Spinal cord (tissue), 10 donors: Measurements from ENCODE around the gene TRIM43B. TPM values are rescaled to one million over a fixed set of nuclear protein-coding genes. Genes with fewer than 3 reads are reported as not detected.
"Not testable (repeated sequence)": the region's sequence is repeated elsewhere in the genome, so short reads cannot be mapped to it uniquely, and the experiment has no call there.

Source experiments
- DNase-seq, 6 donors: peaks; one replicate each; pipeline versions ENCODE4 v3.0.0 to v3.0.0-alpha.2; 2013 to 2015; ENCODE audit warnings: low spot score in 6 of 6, low read depth in 4 of 6
- H3K27ac ChIP-seq: one replicate; pipeline ENCODE4 v1.5.1; 2013; ENCODE audit warnings: low read depth, low read length, control low read depth
- H3K27me3 ChIP-seq: one replicate; pipeline ENCODE4 v1.6.1; 2013; ENCODE audit warnings: low read length; ENCODE audit not compliant: control insufficient read depth, insufficient read depth
- H3K36me3 ChIP-seq: one replicate; pipeline ENCODE4 v1.6.1; 2013; ENCODE audit warnings: low read length; ENCODE audit not compliant: control insufficient read depth, insufficient read depth
- H3K4me1 ChIP-seq: one replicate; pipeline ENCODE4 v1.6.1; 2013; ENCODE audit warnings: low read length; ENCODE audit not compliant: control insufficient read depth, insufficient read depth
- H3K4me3 ChIP-seq: one replicate; pipeline ENCODE4 v1.5.1; 2013; ENCODE audit warnings: low read depth, low read length, control low read depth
- H3K9me3 ChIP-seq: one replicate; pipeline ENCODE4 v1.6.1; 2013; ENCODE audit warnings: low read length; ENCODE audit not compliant: control insufficient read depth, insufficient read depth
- WGBS: methylation state at CpG from one replicate; pipeline ENCODE4 v1.1.5; 2013; ENCODE audit warnings: missing lambda C conversion rate; ENCODE audit not compliant: insufficient coverage; 5-methylcytosine and 5-hydroxymethylcytosine counted together
- polyA plus RNA-seq, 2 donors: library from polyadenylated mRNA; unstranded; fragments of 120-200 nt; gene quantifications; one replicate each; pipeline ENCODE4 v1.2.1, GENCODE V29; 2013; ENCODE audit not compliant: insufficient read length in 2 of 2
- total RNA-seq, 2 donors: library from RNA; depleted of rRNA in 1 of 2; stranded (reverse); fragments of 120-200 nt in 1 of 2; fragments of >200 nt in 1 of 2; gene quantifications; one replicate each; pipeline versions ENCODE4 v1.2.3 to v1.2.4, GENCODE V29; 2013 to 2014
- donor health status: healthy.

TRIM43B gene
- total and polyA plus RNA-seq, 4 donors, result not detected

GRCh38 chr2:95505222-95505621 lies 20.7 kb upstream of the TRIM43B start:
- Histone ChIP-seq H3K36me3 (no peaks in the 10 kb centered on the region), H3K4me1 (no peaks in the 10 kb centered on the region), H3K9me3 (no peaks in the 10 kb centered on the region), H3K27me3 (no peaks in the 10 kb centered on the region), H3K4me3 (no peak overlapping the region), H3K27ac (no peak overlapping the region)
- DNase-seq, result no peak
- WGBS, result 88% methylated on average over 2 of the region's 4 CpGs

GRCh38 chr2:95500854-95501253 lies 16.3 kb upstream of the TRIM43B start:
- H3K27ac ChIP-seq, result no peak overlapping the region
- H3K4me1 ChIP-seq, result no peaks in the 10 kb centered on the region
- H3K9me3 ChIP-seq, result no peaks in the 10 kb centered on the region
- no peaks in the 10 kb centered on the region for H3K27me3 ChIP-seq
- no peak overlapping the region for H3K4me3 ChIP-seq
- no peaks in the 10 kb centered on the region for H3K36me3 ChIP-seq
- no peak for DNase-seq

GRCh38 chr2:95492076-95492475 lies 7.5 kb upstream of the TRIM43B start:
- not testable (repeated sequence) for H3K36me3 ChIP-seq, H3K9me3 ChIP-seq, H3K4me3 ChIP-seq, H3K27me3 ChIP-seq, H3K4me1 ChIP-seq, H3K27ac ChIP-seq, DNase-seq
- no CpG with 5 or more reads among the region's 1 CpG for WGBS

- WGBS, result no CpG with 5 or more reads among the region's 3 CpGs
- DNase-seq, H3K36me3 ChIP-seq, H3K4me1 ChIP-seq, H3K27me3 ChIP-seq, H3K4me3 ChIP-seq, H3K9me3 ChIP-seq, H3K27ac ChIP-seq: not testable (repeated sequence)
Measured at GRCh38 chr2:95475025-95475424, 9.5 kb downstream of the TRIM43B start.

GRCh38 chr2:95467984-95468383 lies 16.6 kb downstream of the TRIM43B start:
- WGBS, result no CpG with 5 or more reads among the region's 3 CpGs
- not testable (repeated sequence) for H3K27ac ChIP-seq, H3K4me1 ChIP-seq, H3K36me3 ChIP-seq, DNase-seq, H3K27me3 ChIP-seq, H3K9me3 ChIP-seq, H3K4me3 ChIP-seq

GRCh38 chr2:95466572-95466971 lies 18.0 kb downstream of the TRIM43B start:
- not testable (repeated sequence) for H3K36me3 ChIP-seq, H3K27me3 ChIP-seq, H3K27ac ChIP-seq, H3K4me1 ChIP-seq, H3K4me3 ChIP-seq, DNase-seq, H3K9me3 ChIP-seq
- WGBS, result no CpG with 5 or more reads among the region's 2 CpGs

- WGBS, result no CpG with 5 or more reads among the region's 3 CpGs
Measured at GRCh38 chr2:95463292-95463691, 21.3 kb downstream of the TRIM43B start.

GRCh38 chr2:95445317-95445716 lies 39.2 kb downstream of the TRIM43B start:
- DNase-seq, H3K27ac ChIP-seq, H3K36me3 ChIP-seq, H3K9me3 ChIP-seq, H3K27me3 ChIP-seq, H3K4me1 ChIP-seq, H3K4me3 ChIP-seq: not testable (repeated sequence)
- no CpG with 5 or more reads among the region's 2 CpGs for WGBS

More at GRCh38 chr2:95463292-95463691, 21.3 kb downstream of the TRIM43B start:
- H3K9me3 ChIP-seq, H3K4me3 ChIP-seq, H3K4me1 ChIP-seq, DNase-seq, H3K27ac ChIP-seq, H3K36me3 ChIP-seq, H3K27me3 ChIP-seq: not testable (repeated sequence)

GRCh38 chr2:95442474-95443099 lies 42.0 kb downstream of the TRIM43B start:
- H3K27me3 ChIP-seq, H3K4me1 ChIP-seq, H3K9me3 ChIP-seq, DNase-seq, H3K4me3 ChIP-seq, H3K36me3 ChIP-seq, H3K27ac ChIP-seq: not testable (repeated sequence)
- no CpG with 5 or more reads among the region's 2 CpGs for WGBS

- not testable (repeated sequence) for H3K4me3 ChIP-seq, H3K36me3 ChIP-seq, DNase-seq, H3K27me3 ChIP-seq, H3K4me1 ChIP-seq, H3K27ac ChIP-seq, H3K9me3 ChIP-seq
- no CpG with 5 or more reads among the region's 5 CpGs for WGBS
Measured at GRCh38 chr2:95435872-95436209, 48.7 kb downstream of the TRIM43B start.
